Measurements from ENCODE around the gene CMIP.

The CMIP gene

GRCh38 chr16:81461766-81462165 lies 17.2 kb downstream of the CMIP start:
- DNase-seq (ENCODE audit: low read depth in 2 of 2), result no peak

DNA sequence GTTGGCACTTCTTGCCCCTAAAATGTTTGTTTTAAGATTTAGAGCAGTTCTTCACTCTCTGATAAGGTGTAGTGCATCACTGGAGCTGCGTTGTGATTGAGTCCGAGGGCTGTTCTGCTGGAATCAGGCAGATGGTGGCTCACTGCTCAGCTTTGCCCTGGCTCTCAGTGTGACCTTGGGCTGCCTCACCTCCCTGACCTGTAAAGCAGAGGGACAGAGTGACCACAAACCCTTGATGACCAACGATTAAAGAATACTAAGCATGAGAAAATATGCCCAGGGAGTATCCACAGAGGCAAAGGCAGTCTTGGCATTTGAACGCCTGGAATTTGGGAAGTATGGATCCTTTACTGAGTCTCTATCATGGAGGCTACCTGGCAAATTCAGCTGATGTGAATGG lies 18.1 kb downstream of the CMIP start:
- DNase-seq (ENCODE audit: low read depth in 2 of 2), result no peak

DNA sequence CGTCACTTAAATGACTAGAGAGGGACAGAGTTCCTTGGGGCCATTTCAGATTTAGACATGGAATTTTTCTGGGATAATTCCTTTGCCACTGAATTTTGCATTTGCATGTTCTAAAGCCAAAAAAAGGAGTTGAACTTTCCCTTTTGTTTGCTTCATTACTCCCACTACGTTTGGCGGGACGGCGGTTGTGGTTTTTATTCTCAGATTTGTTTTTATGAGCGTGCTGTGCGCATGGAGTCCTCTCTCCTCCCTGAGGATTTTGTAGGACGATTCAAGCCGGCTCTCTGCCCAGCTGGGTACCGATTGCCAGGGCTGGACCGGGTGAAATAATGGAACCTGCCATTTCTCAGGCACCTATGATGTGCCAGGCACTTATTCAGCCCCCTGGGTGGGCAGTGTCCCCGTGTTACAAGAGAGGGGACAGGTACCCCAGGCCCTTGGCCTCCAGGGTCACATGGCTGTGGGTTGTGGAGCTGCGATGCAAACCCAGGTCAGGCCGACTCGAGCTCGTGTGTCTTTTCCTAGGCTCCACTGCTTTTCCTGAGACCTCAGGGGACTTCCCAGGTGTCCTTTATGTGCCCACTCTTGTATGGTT lies 18.8 kb downstream of the CMIP start:
- DNase-seq (ENCODE audit: low read depth in 2 of 2), result no peak

DNA sequence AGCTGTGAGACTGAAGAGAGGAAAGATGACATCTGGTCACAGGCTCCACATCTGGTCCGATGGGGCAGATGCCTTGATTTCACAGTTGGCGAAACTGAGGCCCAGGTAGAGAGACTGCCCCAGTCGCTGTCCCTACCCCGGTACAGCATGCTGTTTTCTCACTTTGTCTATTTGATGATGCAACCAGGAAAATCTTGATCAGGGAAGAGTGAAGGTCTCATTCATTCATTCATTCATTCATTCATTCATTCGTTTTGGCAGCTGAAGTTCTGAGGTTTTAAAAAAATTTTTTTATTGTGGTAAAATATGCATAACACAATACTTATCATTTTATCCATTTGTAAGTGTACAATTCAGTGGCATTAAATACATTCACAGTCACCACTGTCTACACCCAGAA lies 19.7 kb downstream of the CMIP start:
- no peak for DNase-seq (ENCODE audit: low read depth in 2 of 2)

DNA sequence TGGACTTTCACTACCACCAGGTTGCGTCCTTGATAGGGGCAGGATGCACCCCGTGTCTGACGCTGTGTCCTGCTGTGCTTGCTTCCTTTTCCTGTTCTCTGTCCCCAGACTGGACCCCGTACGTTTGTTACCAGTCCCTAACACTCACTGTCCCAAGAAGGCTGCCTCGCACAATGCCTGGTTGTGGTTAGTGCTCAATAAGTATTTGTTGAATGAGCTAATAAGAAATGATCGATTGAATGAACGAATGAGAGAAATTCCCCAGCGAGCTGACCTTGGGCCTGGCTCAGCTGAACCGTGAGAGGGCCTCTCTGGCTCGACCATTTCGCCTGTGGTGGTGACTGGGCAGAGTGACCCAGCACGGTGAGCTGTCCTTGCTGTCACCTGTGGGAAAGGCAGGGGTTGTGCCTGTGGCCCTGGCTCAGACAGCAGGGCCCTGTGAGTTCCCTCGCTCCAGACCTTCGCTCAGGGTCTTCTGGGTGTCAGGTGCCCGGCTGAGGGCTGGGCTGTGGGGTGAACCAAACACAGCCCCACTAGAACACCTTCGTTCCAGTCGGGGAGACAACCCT lies 20.9 kb downstream of the CMIP start:
- DNase-seq (ENCODE audit: low read depth in 2 of 2), result no peak

DNA sequence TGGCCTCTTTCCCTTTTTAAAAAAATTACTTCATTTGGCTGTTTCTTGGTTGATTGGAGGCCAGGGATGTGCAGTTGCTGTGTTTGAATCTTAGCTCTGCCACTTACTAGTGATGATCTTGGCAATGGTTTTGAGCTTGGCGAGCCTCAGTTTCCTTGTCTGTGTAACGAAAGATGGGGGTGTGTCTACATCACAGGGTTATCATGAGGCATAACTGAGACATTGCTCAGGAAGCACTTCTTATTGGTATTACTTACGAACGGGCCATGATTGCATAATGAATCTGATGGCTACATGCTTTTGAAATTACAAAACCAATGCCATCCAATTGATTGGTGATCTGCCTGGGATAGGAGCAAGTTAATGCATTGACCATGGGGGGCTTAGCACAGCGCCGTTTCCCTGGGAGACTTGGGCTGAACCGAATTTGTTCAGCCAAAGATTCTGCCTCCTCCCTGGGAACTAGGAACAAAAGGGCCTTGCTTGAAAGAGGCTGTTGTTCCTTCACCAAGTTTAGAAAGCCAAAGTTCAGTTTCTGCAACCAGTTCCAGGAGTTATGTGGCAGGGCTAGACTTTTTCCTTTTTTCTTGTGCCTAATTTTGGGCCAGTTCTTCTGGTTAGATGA lies 21.9 kb downstream of the CMIP start:
- no peak for DNase-seq (ENCODE audit: low read depth in 2 of 2)

GRCh38 chr16:81467072-81467471 lies 22.5 kb downstream of the CMIP start:
- DNase-seq (ENCODE audit: low read depth in 2 of 2), result no peak

DNA sequence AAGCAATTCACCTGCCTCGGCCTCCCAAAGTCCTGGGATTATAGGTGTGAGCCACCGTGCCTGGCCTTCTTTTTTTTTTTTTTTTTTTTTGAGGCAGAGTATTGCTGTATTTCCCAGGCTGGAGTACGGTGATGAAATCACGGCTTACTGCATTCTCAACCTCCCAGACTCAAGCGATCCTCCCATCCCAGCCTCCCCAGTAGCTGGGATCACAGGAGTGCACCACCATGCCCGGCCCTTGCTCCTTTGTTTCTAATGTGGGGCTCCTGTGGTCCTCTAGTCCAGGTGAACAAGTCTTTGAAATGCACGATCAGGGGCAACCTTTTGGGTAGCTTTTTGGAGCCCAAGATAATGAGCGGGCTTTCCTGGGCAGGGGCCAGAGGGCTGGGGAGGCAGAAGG lies 23.2 kb downstream of the CMIP start:
- no peak for DNase-seq (ENCODE audit: low read depth in 2 of 2)

- DNase-seq (ENCODE audit: low read depth in 2 of 2), result no peak
Observed at GRCh38 chr16:81468269-81468902, 23.8 kb downstream of the CMIP start.

DNA sequence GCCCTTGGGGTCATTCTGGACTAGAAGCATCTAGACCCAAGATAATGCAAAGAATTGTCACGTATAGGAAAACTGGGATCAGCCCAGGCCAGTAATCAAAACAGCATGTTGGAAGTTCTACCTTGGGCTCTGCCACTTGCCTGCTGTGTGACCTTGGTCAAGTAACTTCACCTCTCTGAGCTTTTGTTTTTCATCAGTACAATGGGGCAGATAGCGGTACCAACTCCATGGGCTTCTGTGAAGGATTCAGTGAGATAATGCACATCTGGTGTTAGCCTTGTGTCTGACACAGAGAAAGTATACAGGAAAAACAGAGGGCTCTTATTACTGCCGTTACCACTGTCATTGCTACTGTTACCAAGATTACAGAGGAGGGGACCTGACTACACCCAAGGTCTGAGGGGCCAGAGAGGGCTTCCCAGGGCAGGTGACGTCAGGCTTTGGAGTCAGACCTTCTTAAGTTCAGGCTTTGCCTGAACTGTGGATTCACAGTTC lies 24.6 kb downstream of the CMIP start:
- DNase-seq (ENCODE audit: low read depth in 2 of 2), result no peak

DNA sequence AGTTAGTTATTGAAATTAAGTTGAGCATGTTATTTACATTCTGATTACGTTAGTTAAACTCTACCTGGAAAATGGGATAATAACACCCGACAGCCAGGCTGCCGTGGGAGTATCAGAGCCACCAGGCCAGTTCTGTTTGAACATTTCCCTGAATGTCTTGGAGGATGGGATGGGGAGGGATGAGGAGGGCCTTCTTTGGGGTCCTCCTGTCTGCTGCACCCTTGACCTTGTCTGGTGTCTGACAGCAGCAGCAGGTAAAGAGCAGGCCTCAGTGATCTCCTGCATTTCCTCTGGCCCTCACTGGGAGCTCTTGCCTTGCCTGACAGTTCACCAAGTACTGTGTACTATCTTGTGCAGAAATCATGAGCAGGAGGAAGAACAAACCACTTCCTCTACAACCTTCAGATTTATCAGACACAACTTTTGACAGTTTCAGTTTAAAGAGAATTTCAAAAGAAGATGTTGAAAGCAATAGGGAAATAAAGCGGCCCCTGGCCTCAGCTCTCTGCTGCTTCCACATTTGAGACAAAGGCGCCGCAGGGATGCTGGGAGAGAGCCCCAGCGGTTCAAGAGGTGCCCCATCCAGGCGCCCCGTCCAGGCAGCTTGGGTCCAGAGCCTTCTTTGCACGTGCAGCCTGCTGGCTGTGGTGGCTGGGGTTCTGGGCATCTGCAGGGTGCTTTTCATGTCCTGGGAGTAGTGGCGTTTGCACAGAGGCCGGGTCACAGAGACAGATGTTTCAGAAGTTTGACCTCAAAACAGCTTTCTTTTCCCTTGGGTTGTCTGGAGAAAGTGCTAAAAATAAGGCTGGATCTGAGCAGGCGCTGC lies 25.3 kb downstream of the CMIP start:
- DNase-seq (ENCODE audit: low read depth in 2 of 2), result no peak

DNA sequence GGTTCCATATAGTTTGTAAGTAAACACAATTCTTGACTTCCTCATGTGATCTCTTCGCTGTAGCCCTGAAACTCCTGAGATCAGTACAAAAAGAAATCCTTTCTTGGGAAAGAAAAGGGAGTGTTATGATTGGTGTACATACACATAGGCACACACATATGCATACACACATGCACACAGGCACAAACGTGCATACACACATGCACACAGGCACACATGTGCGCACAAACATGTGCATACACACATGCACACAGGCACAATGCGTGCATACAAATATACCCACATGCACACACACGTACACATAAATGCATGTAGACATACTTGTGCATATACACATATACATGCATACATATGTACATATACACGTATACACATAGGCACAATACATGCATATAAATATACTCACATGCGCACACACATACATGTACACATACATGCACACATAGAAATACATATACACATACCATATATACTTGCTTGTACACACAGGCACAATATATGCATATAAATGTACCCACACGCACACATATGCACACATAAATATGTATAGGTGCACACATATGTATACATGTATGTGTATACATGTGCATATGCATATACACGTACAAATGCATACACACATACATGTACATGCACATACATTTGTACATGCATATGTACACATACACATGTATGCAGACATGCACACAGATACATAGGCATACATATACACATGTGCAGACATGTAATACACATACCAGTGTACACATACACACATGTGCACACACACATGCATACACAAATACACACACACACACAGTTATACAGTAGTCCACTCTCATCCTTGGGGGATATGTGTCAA lies 26.4 kb downstream of the CMIP start:
- no peak for DNase-seq (ENCODE audit: low read depth in 2 of 2)

DNA sequence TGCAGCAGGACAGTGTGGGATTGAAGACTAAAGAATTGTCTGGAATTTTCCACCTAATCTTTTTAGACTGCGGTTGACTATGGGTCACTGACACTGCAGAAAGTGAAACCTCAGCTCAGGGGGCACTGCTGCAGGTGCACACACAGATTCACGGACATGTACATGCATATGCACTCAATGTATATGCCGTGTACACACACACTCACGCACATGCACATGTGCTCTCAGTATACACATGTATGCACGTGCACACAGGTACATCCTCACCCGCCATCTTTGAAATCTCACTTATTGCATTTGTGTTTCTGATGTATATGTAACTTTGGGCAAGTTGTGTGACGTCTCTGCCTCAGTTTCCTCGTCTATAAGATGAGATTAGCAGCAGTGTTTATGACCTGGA lies 27.3 kb downstream of the CMIP start:
- no peak for DNase-seq (ENCODE audit: low read depth in 2 of 2)

DNA sequence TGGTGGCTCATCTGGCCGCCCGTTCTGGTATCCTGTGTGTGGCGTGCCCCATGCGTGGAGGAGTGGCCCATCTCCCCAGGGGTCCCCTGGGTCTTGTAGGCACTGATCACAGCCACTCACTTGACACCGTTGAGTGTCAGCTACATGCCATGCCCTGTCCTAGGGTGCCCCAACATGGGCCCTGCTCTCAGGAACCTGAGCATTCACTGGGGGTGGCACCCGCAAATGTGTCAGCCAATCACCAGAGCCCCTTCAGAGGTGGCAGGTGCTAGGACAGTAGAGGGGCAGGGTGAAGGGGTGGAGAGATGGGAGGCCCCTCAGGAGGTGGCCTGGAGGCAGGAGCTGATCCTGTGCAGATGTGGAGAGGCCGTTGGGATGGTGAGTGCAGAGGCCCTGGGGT lies 27.8 kb downstream of the CMIP start:
- no peak for DNase-seq (ENCODE audit: low read depth in 2 of 2)

DNA sequence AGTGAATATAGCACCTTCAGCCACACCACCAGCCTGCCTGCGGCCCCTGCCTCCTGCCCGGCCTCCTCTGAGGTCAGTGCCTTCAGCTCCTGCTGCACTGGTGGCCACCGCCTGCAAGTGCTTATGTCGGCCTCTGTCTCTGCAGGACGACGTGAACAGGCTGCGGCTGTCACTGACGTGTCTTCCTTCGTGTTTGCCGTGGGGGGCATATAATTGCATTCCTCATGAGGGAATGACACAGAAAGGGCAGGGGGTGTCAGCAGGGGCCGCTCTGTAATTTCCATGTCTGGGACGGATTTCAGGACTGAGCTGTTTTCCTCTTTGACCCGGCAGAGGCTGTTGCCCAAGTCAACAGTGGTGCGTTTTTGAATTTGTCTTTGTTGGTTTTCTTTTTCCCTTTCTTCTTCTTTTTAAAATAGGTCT lies 28.5 kb downstream of the CMIP start:
- no peak for DNase-seq (ENCODE audit: low read depth in 2 of 2)

DNA sequence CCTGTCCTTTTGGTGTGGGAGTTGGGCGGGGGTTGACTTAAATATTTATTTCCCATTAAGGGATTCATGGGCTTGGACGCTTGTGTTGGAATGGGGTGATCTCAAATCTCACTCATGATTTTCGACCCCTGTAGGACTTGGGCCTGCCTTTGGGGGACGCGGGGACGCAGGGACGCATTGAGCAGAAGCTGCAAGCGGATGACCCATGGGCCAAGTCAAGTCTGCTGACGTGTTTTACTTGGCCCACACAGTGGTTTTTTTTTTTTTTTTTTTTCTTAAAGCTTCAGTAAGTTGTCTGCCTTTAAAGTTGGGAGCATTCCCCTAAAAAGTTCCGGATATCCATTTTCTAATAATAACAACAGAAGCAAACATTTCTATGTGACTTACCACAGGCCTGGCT lies 28.9 kb downstream of the CMIP start:
- DNase-seq (ENCODE audit: low read depth in 2 of 2), result no peak

GRCh38 chr16:81473969-81474959 lies 29.7 kb downstream of the CMIP start:
- no peak for DNase-seq (ENCODE audit: low read depth in 2 of 2)

DNA sequence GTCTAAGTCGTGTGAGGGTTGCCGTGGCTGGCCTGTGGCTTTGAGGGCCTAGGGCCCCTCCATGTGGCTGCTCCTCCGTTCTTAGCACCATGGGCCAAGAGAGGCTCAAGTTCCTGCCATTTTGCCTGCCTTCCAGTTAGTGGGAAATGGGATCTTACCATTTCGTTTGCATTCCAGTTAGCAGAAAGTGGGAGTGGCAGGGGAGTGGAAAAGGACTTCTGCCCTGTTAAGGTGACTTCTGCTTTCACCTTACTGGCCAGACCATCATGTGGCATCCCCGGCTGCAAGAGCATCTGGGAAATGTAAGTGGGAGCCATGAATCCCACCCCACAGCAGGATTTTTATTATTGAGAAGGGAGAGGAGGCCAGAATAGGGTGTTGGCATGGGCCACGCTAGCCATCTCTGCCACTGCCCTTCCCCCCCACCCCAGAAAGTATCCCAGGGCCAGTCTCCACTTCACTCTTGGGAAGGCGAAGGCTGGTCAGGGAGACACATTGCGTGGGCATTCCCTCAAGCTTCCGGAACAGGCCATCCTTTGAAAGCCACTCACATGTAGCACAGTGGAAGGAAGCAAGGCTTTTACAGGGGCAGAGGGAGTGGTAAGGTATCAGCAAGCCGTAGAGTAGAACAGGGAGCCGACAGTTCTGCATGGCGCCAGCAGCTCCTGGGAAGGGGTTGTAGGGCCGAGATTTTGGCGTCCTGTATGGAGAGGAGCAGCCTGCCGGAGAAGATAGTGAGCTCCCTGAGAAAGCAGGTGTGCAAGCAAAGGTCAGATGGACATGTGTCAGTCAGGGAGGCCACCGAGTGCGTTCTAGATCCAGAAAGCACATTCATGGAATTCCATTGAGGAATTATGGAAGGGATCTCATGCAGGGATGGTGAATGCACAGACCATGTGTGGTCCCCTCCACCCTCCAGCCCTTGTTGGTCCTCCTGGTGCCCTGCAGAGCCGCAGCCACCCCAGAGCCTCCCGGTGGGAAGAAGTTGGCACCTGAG lies 33.4 kb downstream of the CMIP start:
- no peak for DNase-seq (ENCODE audit: low read depth in 2 of 2)
